H7 (cell line): ENCODE measurements around the gene MESD. TPM values are rescaled to one million over a fixed set of nuclear protein-coding genes. Genes with fewer than 3 reads are reported as not detected.
A peak's percentile ranks its signal among the peaks of the same experiment; 100 is the strongest.

Source experiments
- DNase-seq: peaks from one replicate; pipeline ENCODE4 v3.0.0; 2012
- H3K27me3 ChIP-seq: 2 replicates; pipeline ENCODE4 v1.6.0; 2011; ENCODE audit warnings: mild to moderate bottlenecking, low read length; ENCODE audit not compliant: control insufficient read depth, insufficient read depth
- H3K36me3 ChIP-seq: replicated peaks from 2 replicates; pipeline ENCODE4 v1.5.1; 2011; ENCODE audit warnings: low read length; ENCODE audit not compliant: control insufficient read depth, insufficient read depth
- H3K4me3 ChIP-seq: 2 replicates; pipeline ENCODE4 v1.5.1; 2011; ENCODE audit warnings: low read depth, mild to moderate bottlenecking, control low read depth, low read length, moderate library complexity; ENCODE audit not compliant: insufficient read depth
- total RNA-seq: library from RNA; depleted of rRNA; stranded (reverse); fragments of >200 nt; shearing (Covaris generic); gene quantifications from 2 replicates; pipeline ENCODE4 v1.2.3, GENCODE V29; 2014

MESD gene
- total RNA-seq, 1 experiment from 2014 or later = 24.0 TPM

DNA sequence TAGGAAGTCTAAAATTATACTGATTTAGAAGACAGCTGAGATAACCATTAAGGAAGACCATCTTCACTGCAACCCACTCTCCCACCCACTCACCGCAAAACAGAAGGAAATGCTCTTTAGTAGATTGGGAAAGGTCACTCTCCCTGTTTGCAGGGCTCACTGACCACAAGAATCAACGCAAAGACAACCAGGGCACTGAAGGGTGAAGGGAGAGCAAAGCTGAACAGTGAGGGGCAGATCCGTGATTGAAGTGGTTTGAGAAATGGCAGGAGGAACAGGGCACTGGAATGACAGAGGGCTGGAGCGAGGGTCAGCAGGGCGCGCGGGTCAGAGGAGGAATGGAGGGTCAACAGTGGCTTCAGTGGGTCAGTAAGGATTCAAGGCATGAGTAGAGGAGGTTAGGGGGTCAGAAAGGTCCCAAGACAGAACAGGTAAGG lies 520 bp downstream of the MESD start:
- DNase-seq = no peak
- peak overlapping the region; percentile 89 for H3K4me3 ChIP-seq
- H3K27me3 ChIP-seq = no peaks in the 10 kb centered on the region
- H3K36me3 ChIP-seq = no peaks in the 10 kb centered on the region

GRCh38 chr15:80988148-80988796 lies 1.3 kb downstream of the MESD start:
- Histone ChIP-seq H3K27me3 (no peaks in the 10 kb centered on the region), H3K4me3 (peak overlapping the region; percentile 89), H3K36me3 (no peaks in the 10 kb centered on the region)
- no peak for DNase-seq

DNA sequence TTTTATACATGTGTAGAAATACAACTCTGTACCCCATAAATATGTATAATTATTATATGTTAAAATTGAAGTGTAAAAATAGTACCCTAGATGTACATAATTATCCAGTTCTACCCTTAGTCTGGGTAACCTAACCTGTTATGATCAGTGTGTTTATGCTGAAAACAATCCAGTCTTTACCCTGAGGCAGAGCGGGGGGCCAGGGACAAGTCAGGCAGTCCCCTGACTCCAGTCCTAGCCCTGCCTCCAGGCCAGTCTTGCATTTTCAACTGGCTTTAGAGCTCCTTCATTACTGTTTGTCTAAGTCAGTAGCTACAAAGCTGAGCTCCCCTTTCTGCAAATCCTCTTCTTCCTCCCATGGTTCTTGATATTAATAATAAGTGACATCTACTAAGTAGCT lies 3.1 kb downstream of the MESD start:
- Histone ChIP-seq H3K27me3 (no peaks in the 10 kb centered on the region), H3K36me3 (no peaks in the 10 kb centered on the region), H3K4me3 (no peak overlapping the region)
- no peak for DNase-seq

DNA sequence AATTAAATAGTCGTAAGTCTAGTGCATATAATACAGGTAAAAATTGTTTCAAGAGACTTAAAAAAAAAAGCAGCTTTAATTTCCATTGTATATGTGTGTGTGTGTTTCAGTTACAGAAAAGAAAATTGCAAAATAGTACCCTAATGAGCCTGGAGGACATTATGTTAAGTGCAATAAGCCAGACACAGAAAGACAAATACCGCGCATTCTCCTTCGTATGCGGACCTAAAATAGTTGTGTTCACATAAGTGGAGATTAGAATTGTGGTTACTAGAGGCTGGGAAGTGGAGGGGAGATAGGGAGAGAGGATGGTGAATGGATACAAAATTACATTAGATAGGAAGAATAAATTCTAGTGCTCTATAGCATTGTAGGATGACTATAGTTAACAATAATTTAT lies 3.6 kb downstream of the MESD start:
- Histone ChIP-seq H3K36me3 (no peaks in the 10 kb centered on the region), H3K4me3 (no peak overlapping the region), H3K27me3 (no peaks in the 10 kb centered on the region)
- DNase-seq = no peak

DNA sequence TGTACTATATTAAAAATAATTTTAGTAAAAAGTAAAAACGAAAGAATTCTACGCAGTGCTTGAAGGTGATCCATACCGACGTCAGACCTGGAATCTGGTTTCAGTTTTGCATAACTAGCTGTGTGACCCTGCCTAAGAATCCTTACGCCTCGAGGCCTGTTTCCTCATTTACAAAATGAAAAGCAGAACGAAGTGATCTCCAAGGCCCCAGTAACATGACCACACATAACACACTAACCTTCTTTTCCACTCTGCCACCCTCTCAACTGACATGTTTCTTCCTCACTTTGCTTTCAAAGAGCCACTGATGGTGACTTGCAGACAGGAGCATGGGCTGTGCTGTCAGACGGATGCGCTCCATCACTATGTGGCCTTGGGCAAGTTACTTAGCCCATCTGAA lies 4.8 kb downstream of the MESD start:
- peaks cover 2% of the 10 kb centered on the region for H3K36me3 ChIP-seq
- no peak for DNase-seq
- H3K4me3 ChIP-seq = no peak overlapping the region
- H3K27me3 ChIP-seq = no peaks in the 10 kb centered on the region

- DNase-seq = no peak
- Histone ChIP-seq H3K36me3 (peaks cover 8% of the 10 kb centered on the region), H3K4me3 (no peak overlapping the region), H3K27me3 (no peaks in the 10 kb centered on the region)
Observed at GRCh38 chr15:80982839-80983238, 6.8 kb downstream of the MESD start.

DNA sequence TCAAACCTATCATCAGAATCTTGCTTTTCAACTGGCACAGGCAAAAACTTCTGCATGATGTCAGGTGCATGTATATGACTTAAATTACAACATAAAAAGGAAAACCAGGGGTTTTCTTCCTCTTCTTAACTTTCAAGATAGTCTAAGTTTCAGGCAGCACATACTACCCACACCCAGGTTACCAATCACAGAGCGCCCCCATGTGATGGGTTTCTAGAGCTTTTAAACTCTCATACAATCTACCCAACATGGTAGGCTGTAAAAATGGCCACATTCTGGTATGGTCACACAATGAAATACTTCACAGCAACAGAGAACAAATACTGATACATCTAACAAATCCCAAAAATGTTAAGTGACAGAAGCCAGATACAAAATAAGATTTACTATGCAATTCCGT lies 7.4 kb downstream of the MESD start:
- Histone ChIP-seq H3K36me3 (peaks cover 8% of the 10 kb centered on the region), H3K27me3 (no peaks in the 10 kb centered on the region), H3K4me3 (no peak overlapping the region)
- DNase-seq = no peak

DNA sequence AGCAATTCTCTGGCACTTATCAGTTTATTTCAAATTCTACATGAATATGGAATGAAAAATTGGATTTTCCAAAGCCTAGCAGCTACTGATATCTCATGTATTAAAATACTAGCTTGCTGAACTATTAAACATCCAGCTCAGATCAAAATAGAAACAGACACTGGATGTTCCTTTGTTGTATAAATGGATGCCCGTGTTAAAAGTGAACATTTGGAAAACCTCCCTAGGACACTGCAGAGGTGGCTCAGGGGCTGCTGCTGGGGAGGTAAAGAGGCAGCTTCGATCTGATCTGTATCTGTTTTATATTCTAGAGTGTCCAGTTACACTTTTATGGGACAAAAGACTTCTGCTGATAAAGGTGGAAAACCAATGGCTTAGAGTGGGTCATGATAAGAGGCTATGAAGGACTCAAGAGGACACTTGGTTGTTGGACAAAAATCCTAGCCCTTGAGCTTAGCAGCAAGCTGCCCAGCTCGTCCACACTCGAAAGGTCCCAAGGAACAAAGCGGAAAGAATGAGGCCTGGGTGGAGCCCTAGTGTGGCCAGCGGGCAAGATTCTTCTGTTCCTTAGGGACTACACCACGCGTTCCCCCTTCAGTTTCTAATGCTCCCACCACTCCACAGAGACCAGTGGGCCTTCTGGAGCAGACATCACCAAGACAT lies 9.9 kb downstream of the MESD start:
- no peak overlapping the region for H3K4me3 ChIP-seq
- peaks cover 8% of the 10 kb centered on the region for H3K36me3 ChIP-seq
- DNase-seq = no peak
- no peaks in the 10 kb centered on the region for H3K27me3 ChIP-seq

GRCh38 chr15:80978685-80979329 lies 10.8 kb downstream of the MESD start:
- DNase-seq = no peak
- H3K36me3 ChIP-seq = peaks cover 8% of the 10 kb centered on the region
- H3K4me3 ChIP-seq = no peak overlapping the region
- H3K27me3 ChIP-seq = no peaks in the 10 kb centered on the region

- DNase-seq = peak; percentile 82
- H3K4me3 ChIP-seq = no peak overlapping the region
- peaks cover 8% of the 10 kb centered on the region for H3K36me3 ChIP-seq
- no peaks in the 10 kb centered on the region for H3K27me3 ChIP-seq
Observed at GRCh38 chr15:80977627-80978036, 12.0 kb downstream of the MESD start.

DNA sequence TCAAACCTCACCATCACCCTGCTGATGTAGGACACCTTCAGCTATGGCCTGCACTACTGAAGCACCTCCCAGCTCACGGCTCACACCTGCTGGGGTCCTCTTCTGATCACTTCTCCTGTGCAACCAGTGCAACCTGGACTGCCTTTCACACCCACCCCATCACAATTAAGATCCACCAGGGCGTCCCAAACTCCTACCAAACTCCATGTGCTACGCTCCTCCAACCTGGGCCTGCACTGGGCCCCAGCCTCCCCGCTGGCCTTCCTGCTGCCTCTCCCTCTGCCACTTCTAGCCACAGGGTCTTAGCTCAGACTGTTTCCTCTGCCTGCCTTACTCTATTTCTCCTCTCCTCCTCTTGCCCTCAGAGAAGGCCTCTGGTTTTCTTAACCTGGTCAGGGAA lies 12.8 kb downstream of the MESD start:
- Histone ChIP-seq H3K27me3 (no peaks in the 10 kb centered on the region), H3K4me3 (no peak overlapping the region), H3K36me3 (peaks cover 8% of the 10 kb centered on the region)
- no peak for DNase-seq

DNA sequence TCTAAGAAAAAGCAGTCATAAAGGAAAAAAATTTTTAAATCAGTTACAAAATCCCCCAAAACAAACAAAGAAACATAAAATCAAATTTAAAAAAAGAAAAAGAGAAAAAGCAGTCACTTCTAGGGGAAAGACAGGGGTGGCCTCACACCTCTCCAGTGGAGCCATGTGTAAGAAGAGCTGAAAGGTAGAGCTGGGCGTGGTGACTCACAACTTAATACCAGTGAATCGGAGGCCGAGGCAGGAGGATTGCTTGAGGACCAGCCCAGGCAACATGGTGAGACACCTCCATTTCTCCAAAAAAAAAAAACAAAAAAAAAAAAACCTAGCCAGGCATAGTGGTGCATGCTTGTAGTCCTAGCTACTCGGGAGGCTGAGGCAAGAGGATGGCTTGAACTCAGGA lies 14.7 kb downstream of the MESD start:
- Histone ChIP-seq H3K4me3 (no peak overlapping the region), H3K27me3 (no peaks in the 10 kb centered on the region), H3K36me3 (peaks cover 6% of the 10 kb centered on the region)
- no peak for DNase-seq

GRCh38 chr15:80972276-80972675 lies 17.3 kb downstream of the MESD start:
- Histone ChIP-seq H3K36me3 (no peaks in the 10 kb centered on the region; the same call in 1 of the 2 replicates), H3K27me3 (no peaks in the 10 kb centered on the region), H3K4me3 (no peak overlapping the region)
- DNase-seq = no peak

DNA sequence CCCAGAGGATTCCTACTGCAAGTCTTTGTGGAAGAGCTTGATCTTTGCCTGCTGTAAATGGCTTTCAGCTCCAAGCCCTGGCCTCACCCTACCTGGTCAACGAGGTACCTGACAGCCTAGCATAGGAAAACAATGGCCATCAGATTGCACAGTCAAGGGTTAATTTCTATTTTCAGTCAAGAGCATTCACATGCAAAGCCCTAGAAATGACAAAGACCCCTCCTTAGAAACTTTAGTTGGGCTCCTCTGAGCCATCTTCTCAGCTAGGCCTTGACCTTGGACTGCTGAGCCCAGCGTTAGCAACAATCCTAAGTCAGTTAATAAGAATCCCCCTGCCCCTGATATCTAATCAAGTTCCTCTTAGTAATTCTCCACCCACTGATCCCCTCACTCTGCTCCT lies 18.5 kb downstream of the MESD start:
- no peak overlapping the region for H3K4me3 ChIP-seq
- H3K27me3 ChIP-seq = no peaks in the 10 kb centered on the region
- no peak for DNase-seq
- no peaks in the 10 kb centered on the region; the same call in 1 of the 2 replicates for H3K36me3 ChIP-seq

- H3K36me3 ChIP-seq = no peaks in the 10 kb centered on the region; the same call in 1 of the 2 replicates
- no peak overlapping the region for H3K4me3 ChIP-seq
- DNase-seq = no peak
- H3K27me3 ChIP-seq = no peaks in the 10 kb centered on the region
Observed at GRCh38 chr15:80970658-80971057, 19.0 kb downstream of the MESD start.
